ENCODE data around the gene TBL1XR1. TPM values are rescaled to one million over a fixed set of nuclear protein-coding genes. Genes with fewer than 3 reads are reported as not detected.

TBL1XR1 gene
- total RNA-seq, 1 experiment from 2014 or later: 186 TPM

GRCh38 chr3:177234121-177234520 is 36.8 kb upstream of the TBL1XR1 start:
- no peak overlapping the region for H3K27ac ChIP-seq (ENCODE audit: low read depth, low read length, poor library complexity, severe bottlenecking)
- no peaks in the 10 kb centered on the region for H3K27me3 ChIP-seq (replicated peaks; ENCODE audit: insufficient read depth, low read depth, low read length, poor library complexity)
- no peaks in the 10 kb centered on the region for H3K36me3 ChIP-seq (ENCODE audit: insufficient read depth, low read length, poor library complexity, severe bottlenecking)
- DNase-seq (ENCODE audit: low spot score): no peak
- POLR2A ChIA-PET (ENCODE audit: low non-redundant PET): no interaction called here
- intact Hi-C loops (cut with micrococcal nuclease; ENCODE audit: unreplicated experiment): no loop called here
- no peaks in the 10 kb centered on the region for H3K4me1 ChIP-seq (ENCODE audit: insufficient read depth, low read length, poor library complexity, severe bottlenecking)
- H3K9me3 ChIP-seq (ENCODE audit: low read depth, low read length, poor library complexity, severe bottlenecking): no peaks in the 10 kb centered on the region
- no peak for TF ChIP-seq EZH2 (IDR thresholded peaks at IDR 0.05; ENCODE audit: borderline replicate concordance, low read depth, low read length, poor library complexity, severe bottlenecking)
- TF ChIP-seq CTCF (conservative IDR thresholded peaks at IDR 0.05; ENCODE audit: low read depth, low read length): no peak
- CTCF ChIA-PET: no interaction called here
- no peak overlapping the region for H3K4me3 ChIP-seq (ENCODE audit: low read depth, low read length, poor library complexity, severe bottlenecking)
- BruUV-seq (replicated peaks): no TSS peak

GRCh38 chr3:177231242-177231641 is 34.0 kb upstream of the TBL1XR1 start:
- no peak overlapping the region for H3K27ac ChIP-seq (ENCODE audit: low read depth, low read length, poor library complexity, severe bottlenecking)
- no peaks in the 10 kb centered on the region for H3K4me1 ChIP-seq (ENCODE audit: insufficient read depth, low read length, poor library complexity, severe bottlenecking)
- intact Hi-C loops (cut with micrococcal nuclease; ENCODE audit: unreplicated experiment): no loop called here
- H3K4me3 ChIP-seq (ENCODE audit: low read depth, low read length, poor library complexity, severe bottlenecking): no peak overlapping the region
- no peaks in the 10 kb centered on the region for H3K36me3 ChIP-seq (ENCODE audit: insufficient read depth, low read length, poor library complexity, severe bottlenecking)
- H3K9me3 ChIP-seq (ENCODE audit: low read depth, low read length, poor library complexity, severe bottlenecking): no peaks in the 10 kb centered on the region
- TF ChIP-seq EZH2 (IDR thresholded peaks at IDR 0.05; ENCODE audit: borderline replicate concordance, low read depth, low read length, poor library complexity, severe bottlenecking) (no peak), CTCF (conservative IDR thresholded peaks at IDR 0.05; ENCODE audit: low read depth, low read length) (no peak)
- ChIA-PET POLR2A (ENCODE audit: low non-redundant PET) (no interaction called here), CTCF (no interaction called here)
- no TSS peak for BruUV-seq (replicated peaks)
- no peaks in the 10 kb centered on the region for H3K27me3 ChIP-seq (replicated peaks; ENCODE audit: insufficient read depth, low read depth, low read length, poor library complexity)
- no peak for DNase-seq (ENCODE audit: low spot score)

GRCh38 chr3:177230641-177231040 is 33.4 kb upstream of the TBL1XR1 start:
- Histone ChIP-seq H3K36me3 (ENCODE audit: insufficient read depth, low read length, poor library complexity, severe bottlenecking) (no peaks in the 10 kb centered on the region), H3K4me3 (ENCODE audit: low read depth, low read length, poor library complexity, severe bottlenecking) (no peak overlapping the region), H3K4me1 (ENCODE audit: insufficient read depth, low read length, poor library complexity, severe bottlenecking) (no peaks in the 10 kb centered on the region), H3K9me3 (ENCODE audit: low read depth, low read length, poor library complexity, severe bottlenecking) (no peaks in the 10 kb centered on the region), H3K27me3 (replicated peaks; ENCODE audit: insufficient read depth, low read depth, low read length, poor library complexity) (no peaks in the 10 kb centered on the region), H3K27ac (ENCODE audit: low read depth, low read length, poor library complexity, severe bottlenecking) (no peak overlapping the region)
- no TSS peak for BruUV-seq (replicated peaks)
- ChIA-PET POLR2A (ENCODE audit: low non-redundant PET) (no interaction called here), CTCF (no interaction called here)
- intact Hi-C loops (cut with micrococcal nuclease; ENCODE audit: unreplicated experiment): no loop called here
- no peak for TF ChIP-seq EZH2 (IDR thresholded peaks at IDR 0.05; ENCODE audit: borderline replicate concordance, low read depth, low read length, poor library complexity, severe bottlenecking)
- no peak for TF ChIP-seq CTCF (conservative IDR thresholded peaks at IDR 0.05; ENCODE audit: low read depth, low read length)
- DNase-seq (ENCODE audit: low spot score): no peak
